ENCODE data around the gene ANGEL1. TPM values are rescaled to one million over a fixed set of nuclear protein-coding genes. Genes with fewer than 3 reads are reported as not detected.

The ANGEL1 gene
- total RNA-seq, 2 experiments from 2014 or later, result 17.6 to 33.7 TPM

DNA sequence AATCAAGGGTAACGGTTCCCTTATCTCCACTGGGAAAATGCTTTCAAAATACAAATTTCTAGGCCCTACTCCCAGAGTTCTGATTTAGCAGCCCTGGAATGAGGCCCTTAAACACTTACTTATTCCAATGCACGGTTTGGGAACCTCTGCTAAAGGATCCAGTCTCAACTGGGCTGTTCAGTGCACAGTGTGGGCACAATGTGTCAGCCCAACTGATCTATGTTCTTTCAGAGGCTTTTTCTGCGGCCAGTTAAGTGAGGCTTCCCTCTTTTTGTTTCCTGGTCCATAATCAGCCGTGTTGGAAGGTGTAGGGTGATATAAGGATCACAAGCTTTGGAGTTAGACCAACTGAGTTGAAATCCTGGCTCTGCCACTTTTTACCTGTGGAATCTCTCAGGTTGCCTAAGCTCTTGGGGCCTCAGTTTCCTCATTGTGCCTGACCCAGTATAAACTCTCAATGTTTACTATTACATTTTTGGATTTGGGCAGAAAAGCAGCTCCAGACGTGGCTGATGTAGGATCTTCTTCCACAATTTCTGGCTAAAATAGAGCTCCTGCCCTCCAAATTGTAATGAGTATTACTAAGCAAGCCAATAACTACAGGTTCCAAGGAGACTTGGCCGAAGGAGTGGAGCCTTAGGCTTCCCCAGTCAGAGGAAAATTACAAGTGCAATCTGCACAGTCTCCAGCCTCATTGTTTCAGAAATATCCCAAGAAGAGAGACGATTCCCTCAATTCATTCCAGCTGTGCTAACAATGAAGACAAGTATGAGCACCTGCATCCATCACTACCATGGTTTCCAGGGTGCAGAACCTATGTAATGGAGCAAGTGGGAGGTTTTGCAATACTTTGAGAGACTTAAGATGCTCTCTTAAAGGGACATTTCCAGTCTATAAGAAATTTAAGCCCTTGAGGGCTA lies 2.3 kb upstream of the ANGEL1 start:
- Histone ChIP-seq H3K9me3 (ENCODE audit: low read length) (no peaks in the 10 kb centered on the region), H3K9me2 (ENCODE audit: insufficient read depth, low read length) (no peaks in the 10 kb centered on the region), H2AFZ (ENCODE audit: low read length) (no peak overlapping the region), H3K27ac (ENCODE audit: low read depth, low read length, poor library complexity, severe bottlenecking) (no peak overlapping the region), H4K20me1 (ENCODE audit: insufficient read depth, low read length) (no peaks in the 10 kb centered on the region), H3K79me2 (ENCODE audit: insufficient read depth, low read depth, low read length) (peaks cover 11% of the 10 kb centered on the region; the same call in 1 of the 2 replicates), H3K4me3 (ENCODE audit: low read depth, low read length, poor library complexity, severe bottlenecking) (no peak overlapping the region), H3K4me2 (ENCODE audit: low read length) (no peak overlapping the region), H3K36me3 (ENCODE audit: insufficient read depth, low read length) (no peaks in the 10 kb centered on the region), H3K4me1 (ENCODE audit: insufficient read depth, low read length, poor library complexity, severe bottlenecking) (peaks cover 22% of the 10 kb centered on the region)
- intact Hi-C loops (cut with micrococcal nuclease; ENCODE audit: unreplicated experiment), result no loop called here
- POLR2A ChIA-PET, result no interaction called here
- TF ChIP-seq EZH2phosphoT487 (IDR thresholded peaks at IDR 0.05; ENCODE audit: borderline replicate concordance, low read depth, low read length) (no peak), CTCF (conservative IDR thresholded peaks at IDR 0.05; ENCODE audit: low read length) (no peak)
- no peak for DNase-seq (ENCODE audit: low spot score)
- CTCF ChIA-PET (ENCODE audit: unreplicated experiment), result no interaction called here
- BruUV-seq (replicated peaks), result no TSS peak

DNA sequence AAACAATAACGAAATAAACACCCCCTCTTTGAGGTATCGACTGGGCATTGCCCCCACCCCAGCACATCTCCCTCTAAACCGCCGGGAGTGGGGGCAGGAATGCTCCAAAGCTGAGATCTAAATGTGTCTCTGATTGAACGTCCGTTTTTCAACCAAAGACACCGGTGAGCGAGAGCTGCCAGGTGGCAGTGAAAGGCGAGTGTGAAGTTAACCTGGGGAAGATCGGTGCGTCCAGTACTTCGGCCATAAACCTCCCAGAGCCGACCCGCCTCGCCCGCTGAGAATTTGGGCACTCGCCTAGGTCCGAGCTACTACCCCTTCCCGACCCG lies 625 bp downstream of the ANGEL1 start:
- CTCF ChIA-PET (ENCODE audit: unreplicated experiment), result interaction anchor here (0.9 to 1.6 kb wide), 3 partner anchors 27 to 102 kb away, joined by 4 to 7 read pairs (median 6); no protein-coding TSS in a partner anchor
- Histone ChIP-seq H4K20me1 (ENCODE audit: insufficient read depth, low read length) (no peaks in the 10 kb centered on the region), H2AFZ (ENCODE audit: low read length) (peak overlapping the region; percentile 96; the same call in 1 of the 2 replicates), H3K36me3 (ENCODE audit: insufficient read depth, low read length) (peaks cover 23% of the 10 kb centered on the region), H3K4me3 (ENCODE audit: low read depth, low read length, poor library complexity, severe bottlenecking) (peak overlapping the region; percentile 83), H3K9me3 (ENCODE audit: low read length) (no peaks in the 10 kb centered on the region), H3K4me2 (ENCODE audit: low read length) (peak overlapping the region; percentile 94), H3K9me2 (ENCODE audit: insufficient read depth, low read length) (no peaks in the 10 kb centered on the region), H3K79me2 (ENCODE audit: insufficient read depth, low read depth, low read length) (peaks cover 11% of the 10 kb centered on the region; the same call in 1 of the 2 replicates), H3K4me1 (ENCODE audit: insufficient read depth, low read length, poor library complexity, severe bottlenecking) (peaks cover 22% of the 10 kb centered on the region), H3K27ac (ENCODE audit: low read depth, low read length, poor library complexity, severe bottlenecking) (peak overlapping the region; percentile 42)
- POLR2A ChIA-PET, result interaction anchor here (0.5 to 1.8 kb wide), 10 partner anchors 10 to 786 kb away, joined by 3 to 6 read pairs (median 4); partner anchors contain the start of gene CIPC
- BruUV-seq (replicated peaks), result no TSS peak
- intact Hi-C loops (cut with micrococcal nuclease; ENCODE audit: unreplicated experiment), result no loop called here
- peak; percentile 49 for DNase-seq (ENCODE audit: low spot score)
- no peak for TF ChIP-seq CTCF (conservative IDR thresholded peaks at IDR 0.05; ENCODE audit: low read length)
- no peak for TF ChIP-seq EZH2phosphoT487 (IDR thresholded peaks at IDR 0.05; ENCODE audit: borderline replicate concordance, low read depth, low read length)

Measured in OCI-LY7 (cell line).